ENCODE results near the gene PHKG2.

The PHKG2 gene

GRCh38 chr16:30728899-30729672, 19.1 kb upstream of the PHKG2 start:
- no peak for DNase-seq

- DNase-seq: no peak
Measured at GRCh38 chr16:30731411-30731810, 16.8 kb upstream of the PHKG2 start.

GRCh38 chr16:30736995-30737793, 11.0 kb upstream of the PHKG2 start:
- DNase-seq: no peak

GRCh38 chr16:30737794-30738648, 10.2 kb upstream of the PHKG2 start:
- no peak for DNase-seq

- no peak for DNase-seq
Measured at GRCh38 chr16:30738984-30739951, 9.0 kb upstream of the PHKG2 start.

- DNase-seq: peak; percentile 99
Measured at GRCh38 chr16:30740364-30741251, 7.6 kb upstream of the PHKG2 start.

- DNase-seq: peak; percentile 33
Measured at GRCh38 chr16:30741461-30741914, 6.7 kb upstream of the PHKG2 start.

GRCh38 chr16:30743716-30744115, 4.5 kb upstream of the PHKG2 start:
- no peak for DNase-seq

- no peak for DNase-seq
Measured at GRCh38 chr16:30744183-30744582, 4.0 kb upstream of the PHKG2 start.

GRCh38 chr16:30745082-30745481, 3.1 kb upstream of the PHKG2 start:
- no peak for DNase-seq

GRCh38 chr16:30746638-30747175, 1.5 kb upstream of the PHKG2 start:
- no peak for DNase-seq

GRCh38 chr16:30747331-30747730, 894 bp upstream of the PHKG2 start:
- no peak for DNase-seq

- no peak for DNase-seq
Measured at GRCh38 chr16:30748634-30749445, 615 bp downstream of the PHKG2 start.

- DNase-seq: no peak
Measured at GRCh38 chr16:30750201-30750600, 2.0 kb downstream of the PHKG2 start.

- no peak for DNase-seq
Measured at GRCh38 chr16:30750876-30751465, 2.7 kb downstream of the PHKG2 start.

GRCh38 chr16:30753596-30753995, 5.4 kb downstream of the PHKG2 start:
- no peak for DNase-seq

- no peak for DNase-seq
Measured at GRCh38 chr16:30755955-30756780, 7.9 kb downstream of the PHKG2 start.

- DNase-seq: no peak
Measured at GRCh38 chr16:30756781-30757100, 8.5 kb downstream of the PHKG2 start.

- no peak for DNase-seq
Measured at GRCh38 chr16:30757316-30757715, 9.1 kb downstream of the PHKG2 start.

Measured in NCI-H510A treated with DMSO at 0.1 percent for 48 hours (cell line).